HK-2 (cell line): ENCODE data around the gene NPFFR1.

Experiments used
- DNase-seq: peaks from one replicate; pipeline ENCODE4 v3.0.0-alpha.2; 2018; ENCODE audit not compliant: unreplicated experiment

Gene NPFFR1

DNA sequence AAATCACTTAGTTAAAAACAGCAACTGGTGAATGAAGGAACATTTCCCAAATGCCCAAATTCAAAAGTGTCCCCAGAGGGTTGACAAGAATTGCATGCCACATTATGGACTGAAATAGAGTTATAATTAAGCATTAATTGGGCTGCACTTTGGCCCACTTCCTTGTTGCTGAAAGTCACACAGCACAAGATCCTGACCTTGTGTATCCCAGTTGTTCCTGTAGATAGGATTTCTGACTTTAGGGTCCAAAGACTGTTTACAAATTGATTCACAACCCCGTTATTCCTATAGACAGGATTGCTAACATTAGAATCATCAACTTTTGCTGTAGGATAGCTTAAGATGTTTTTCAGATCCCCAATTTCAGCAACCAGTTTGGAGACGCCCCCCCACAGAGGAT lies 31.5 kb upstream of the NPFFR1 start:
- DNase-seq, result no peak

DNA sequence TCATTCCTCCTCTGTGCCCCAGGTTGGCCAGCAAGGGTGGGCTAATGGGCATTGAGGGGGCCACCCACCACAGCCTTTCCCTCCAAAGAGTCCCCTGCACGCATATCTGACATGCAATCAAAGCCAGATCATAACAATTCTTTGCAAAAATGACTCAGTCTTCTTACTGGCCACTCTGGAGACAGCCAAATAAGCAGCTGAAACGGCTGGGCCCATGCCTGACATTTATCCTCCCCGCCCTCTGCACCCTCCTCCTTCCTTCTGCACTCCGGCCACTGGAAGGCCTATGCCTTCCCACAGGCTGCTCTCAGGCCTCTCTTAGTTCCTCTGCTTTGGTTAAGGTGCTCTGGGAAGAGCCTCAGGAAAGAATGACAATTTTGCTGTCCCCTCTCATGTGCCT lies 29.2 kb upstream of the NPFFR1 start:
- DNase-seq, result no peak

GRCh38 chr10:70312249-70312648 lies 28.4 kb upstream of the NPFFR1 start:
- DNase-seq, result no peak

GRCh38 chr10:70311698-70312097 lies 27.9 kb upstream of the NPFFR1 start:
- no peak for DNase-seq

DNA sequence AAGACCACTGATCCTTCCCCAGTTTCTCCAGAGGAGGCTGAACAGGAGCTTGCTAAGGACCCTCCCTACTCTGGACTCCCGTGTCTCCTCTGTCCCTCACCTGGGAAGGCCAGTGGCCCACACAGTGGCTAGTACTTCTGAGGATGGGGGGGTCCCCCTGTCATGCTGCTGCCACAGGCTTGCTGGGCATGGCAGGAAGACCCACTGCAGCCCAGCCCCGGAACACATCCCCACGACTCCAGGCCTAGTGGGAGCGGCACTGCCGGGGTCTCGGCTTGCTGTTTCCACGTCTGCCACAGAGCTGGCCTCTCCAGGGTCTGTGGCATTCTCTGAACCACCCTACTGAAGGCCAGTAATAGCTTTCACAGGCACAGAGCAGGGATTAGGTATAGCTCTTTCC lies 25.9 kb upstream of the NPFFR1 start:
- no peak for DNase-seq

GRCh38 chr10:70308121-70309060 lies 24.6 kb upstream of the NPFFR1 start:
- DNase-seq, result no peak

DNA sequence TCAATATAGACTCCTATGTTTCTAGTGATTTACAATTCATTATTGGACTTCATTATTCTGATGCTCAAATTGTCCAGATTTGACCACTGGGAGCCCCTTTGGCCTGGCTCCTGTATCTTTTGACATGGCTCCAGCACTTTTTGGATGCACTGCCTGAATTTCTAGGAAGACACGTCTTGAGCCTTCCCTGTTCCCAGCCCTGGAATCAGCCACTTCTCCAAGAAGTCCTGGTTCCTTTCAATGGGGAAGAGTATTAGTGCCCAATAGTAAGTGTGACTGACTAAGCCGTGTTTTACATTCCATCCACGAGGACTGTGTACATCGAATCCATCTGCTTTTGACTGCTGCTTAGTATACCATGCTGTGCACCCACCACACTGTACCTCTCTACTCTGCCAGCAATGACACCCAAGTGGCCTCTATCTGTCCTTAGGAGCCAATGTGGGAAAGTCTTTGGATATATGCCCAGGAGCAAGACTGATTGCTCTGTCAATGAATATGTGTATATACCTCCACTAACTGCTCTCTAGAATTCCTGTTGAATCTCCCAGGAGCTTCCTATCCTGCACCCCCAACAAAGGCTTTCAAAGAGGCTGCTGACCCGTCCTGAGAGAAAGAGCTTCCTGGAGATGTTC lies 23.2 kb upstream of the NPFFR1 start:
- no peak for DNase-seq

DNA sequence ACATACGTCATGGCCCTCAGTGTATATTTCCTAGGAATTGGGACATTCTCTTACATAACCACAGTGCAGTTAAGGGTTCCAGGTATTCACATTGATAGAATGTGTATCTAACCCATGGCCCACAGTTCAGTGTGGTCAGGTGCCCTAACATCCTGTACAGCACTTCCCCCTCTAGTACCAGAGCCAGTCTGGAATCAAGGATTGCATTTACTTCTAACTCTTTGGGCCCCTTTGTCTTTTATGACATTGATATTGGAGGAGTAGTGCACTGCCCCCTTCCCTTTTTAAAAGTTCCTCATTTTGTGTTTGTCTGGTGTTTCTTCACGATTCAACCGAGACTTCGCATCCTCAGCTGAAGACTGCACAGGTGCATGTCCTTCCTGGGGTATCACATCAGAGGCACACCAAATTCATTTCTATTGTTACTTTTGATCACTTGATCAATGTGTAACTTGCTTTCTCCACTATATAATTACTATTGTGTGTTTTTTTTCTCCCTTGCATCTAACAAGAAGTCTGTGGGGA lies 22.4 kb upstream of the NPFFR1 start:
- DNase-seq, result no peak

- DNase-seq, result no peak
Observed at GRCh38 chr10:70303730-70304129, 19.9 kb upstream of the NPFFR1 start.

DNA sequence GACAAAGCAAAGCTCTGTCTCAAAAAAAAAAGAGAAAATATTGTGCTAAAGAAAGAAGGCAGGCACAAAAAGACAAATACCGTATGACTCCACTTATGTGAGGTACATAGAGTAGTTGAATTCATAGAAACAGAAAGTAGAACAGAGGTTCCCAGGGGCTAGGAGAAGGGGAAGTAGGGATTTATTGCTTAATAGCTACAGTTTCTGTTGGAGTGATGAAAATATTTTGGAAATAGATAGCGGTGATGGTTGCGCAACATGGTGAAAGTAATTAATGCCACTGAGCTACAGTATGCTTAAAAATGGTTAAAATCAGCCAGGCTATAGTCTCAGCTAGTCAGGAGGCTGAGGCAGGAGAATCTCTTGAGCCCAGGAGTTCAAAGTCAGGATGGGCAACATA lies 18.5 kb upstream of the NPFFR1 start:
- DNase-seq, result no peak

- no peak for DNase-seq
Observed at GRCh38 chr10:70300908-70301597, 17.2 kb upstream of the NPFFR1 start.

GRCh38 chr10:70300461-70300860 lies 16.7 kb upstream of the NPFFR1 start:
- no peak for DNase-seq

DNA sequence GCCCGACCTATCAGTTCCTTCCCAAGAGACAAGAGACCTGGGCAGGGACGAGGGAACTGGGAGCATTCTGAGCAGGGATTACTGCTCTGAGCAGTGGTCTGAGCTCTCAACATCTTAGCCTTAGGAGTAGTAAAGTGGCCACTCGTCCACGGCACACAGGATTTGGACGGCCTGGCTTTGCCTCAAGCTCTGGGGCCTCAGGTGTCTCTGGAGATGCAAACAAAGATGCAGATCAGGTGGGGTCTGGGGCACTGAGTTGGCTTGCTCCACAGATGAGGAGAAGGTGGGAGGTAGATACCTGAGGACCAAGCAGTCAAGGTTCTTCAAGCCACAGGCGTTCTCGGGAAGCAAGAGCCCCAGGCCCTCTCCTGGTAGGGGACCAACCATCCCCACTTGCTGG lies 16.1 kb upstream of the NPFFR1 start:
- DNase-seq, result no peak

- DNase-seq, result no peak
Observed at GRCh38 chr10:70298393-70298792, 14.6 kb upstream of the NPFFR1 start.

DNA sequence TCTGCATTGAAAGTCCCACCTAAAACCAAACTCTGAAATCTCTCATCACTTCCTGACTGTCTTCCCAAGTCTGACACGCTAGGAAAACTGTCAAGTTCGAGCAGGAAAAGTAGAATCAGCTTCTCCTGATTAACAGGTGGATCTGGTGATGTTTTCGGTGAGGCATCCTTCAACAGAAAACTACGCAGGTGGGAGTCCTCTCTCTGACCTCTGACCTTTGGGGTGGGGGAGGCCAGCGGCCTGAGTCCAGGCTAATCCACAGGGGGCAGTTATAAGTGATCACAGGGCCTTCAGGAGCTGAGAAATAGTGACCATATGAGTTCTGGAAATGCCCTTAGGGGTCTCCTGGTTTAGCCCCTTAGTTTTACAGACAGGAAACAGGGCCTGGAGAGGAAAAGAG lies 13.4 kb upstream of the NPFFR1 start:
- DNase-seq, result no peak

DNA sequence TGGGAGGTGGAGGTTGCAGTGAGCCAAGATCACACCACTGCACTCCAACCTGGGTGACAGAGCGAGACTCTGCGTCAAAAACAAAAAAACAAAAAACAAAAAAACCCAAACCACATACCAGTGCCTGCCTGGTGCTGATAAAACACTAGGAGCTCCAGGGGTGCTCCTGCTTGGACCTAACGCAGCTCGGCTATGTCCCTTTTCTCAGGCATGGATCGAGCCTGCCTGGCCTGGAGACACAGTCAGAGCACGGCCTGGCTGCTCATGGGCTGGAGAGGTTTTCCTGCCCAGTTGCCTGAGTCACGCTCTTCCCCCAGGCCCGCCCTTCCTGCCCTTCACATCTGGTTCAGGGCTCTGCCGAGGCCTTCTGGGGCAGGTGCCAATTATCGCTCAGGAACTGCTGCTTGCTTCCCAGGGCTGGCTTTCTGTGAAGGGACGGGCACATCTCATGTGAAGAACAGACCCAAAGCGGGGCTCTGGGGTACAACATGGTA lies 12.6 kb upstream of the NPFFR1 start:
- peak; percentile 75 for DNase-seq

DNA sequence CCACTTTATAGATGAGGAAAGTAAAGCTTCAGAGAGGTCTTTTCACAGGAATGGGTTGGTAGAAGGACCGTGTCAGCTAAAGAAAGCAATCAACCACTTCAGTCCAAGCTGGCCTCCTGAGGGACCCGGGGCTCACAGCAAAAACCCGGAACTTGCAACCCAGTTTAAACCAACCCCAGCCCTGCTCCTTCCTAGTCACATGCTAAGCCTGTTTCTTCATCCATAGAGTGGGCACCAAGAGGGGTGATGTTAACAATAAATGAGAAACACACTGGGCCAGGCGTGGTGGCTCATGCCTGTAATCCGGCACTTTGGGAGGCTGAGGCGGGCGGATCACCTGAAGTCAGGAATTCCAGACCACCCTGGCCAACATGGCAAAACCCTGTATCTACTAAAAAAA lies 12.1 kb upstream of the NPFFR1 start:
- DNase-seq, result no peak

DNA sequence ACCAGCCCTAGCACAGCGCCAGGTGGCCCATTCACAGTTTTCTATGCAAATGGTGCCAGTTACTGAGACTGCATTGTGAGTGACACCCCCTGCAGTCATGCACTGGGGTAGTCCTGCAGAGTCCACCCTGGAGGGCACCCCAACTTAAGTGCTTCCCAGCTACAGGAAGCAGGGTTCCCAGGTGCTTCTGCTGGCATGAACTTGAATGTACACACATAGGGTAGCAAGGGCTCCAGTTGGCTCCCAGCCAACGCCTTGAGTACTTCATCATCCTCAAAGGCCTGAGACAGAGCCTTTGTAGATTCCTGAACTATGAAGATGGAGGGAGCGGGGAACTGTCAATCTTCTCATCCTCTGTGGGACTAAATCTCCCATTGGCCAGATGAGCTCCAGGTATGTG lies 11.5 kb upstream of the NPFFR1 start:
- DNase-seq, result no peak

DNA sequence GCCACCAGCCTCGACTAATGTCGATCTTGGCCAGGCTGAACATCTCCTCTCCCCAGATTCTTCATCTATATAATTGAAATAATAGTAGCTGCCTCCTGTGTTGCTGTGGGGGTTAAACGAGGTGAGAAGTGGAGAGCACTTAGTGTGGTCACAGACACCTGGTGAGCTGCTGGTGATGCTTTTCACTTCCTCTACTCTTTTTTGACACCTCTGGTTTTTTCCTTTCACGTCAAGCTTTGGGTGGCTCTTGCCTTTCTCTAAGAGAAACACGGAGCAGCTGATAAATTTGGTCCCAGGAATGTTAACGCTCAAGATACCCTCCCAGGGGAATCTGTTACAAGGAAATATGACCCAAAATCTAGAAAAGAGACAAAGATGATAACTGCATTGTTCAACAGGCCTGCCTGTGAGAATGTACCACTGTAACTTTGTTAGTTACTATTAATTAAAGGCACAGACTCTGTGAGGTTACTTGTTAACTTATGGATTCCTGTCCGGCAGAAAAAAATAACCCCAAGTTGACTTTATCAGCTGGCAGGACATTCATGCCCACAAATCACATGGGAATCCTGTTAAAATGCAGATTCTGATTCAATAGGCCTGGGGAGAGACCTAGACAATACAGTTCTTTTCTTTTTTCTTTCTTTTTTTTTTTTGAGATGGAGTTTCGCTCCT lies 9.5 kb upstream of the NPFFR1 start:
- DNase-seq, result no peak

DNA sequence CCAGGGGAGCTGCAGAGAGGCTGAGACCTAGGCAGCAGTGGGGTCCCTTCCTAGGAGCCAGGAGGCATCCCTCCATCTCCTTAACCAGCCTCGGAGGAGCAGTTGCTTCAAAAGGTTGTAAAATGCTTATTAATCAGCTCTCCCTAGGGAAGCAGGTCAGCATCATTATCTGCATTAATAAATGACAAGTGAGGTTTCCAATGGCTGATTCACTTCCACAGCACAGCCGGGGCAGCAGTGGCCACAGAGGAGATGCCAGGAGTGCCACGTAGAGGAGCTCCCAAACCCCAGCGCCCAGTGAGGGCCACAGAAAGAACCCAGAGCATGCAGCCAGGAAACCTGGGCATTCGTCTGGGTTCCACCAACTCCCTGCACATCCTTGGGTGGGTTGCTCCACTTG lies 8.2 kb upstream of the NPFFR1 start:
- DNase-seq, result peak; percentile 33

- DNase-seq, result no peak
Observed at GRCh38 chr10:70289739-70290138, 5.9 kb upstream of the NPFFR1 start.

GRCh38 chr10:70286616-70287015 lies 2.8 kb upstream of the NPFFR1 start:
- no peak for DNase-seq
